Ishikawa (cell line): ENCODE results near the gene VPS45.

Experiments used
- EP300 ChIP-seq: IDR thresholded peaks from 2 replicates; pipeline ENCODE4 v1.6.1; 2012; ENCODE audit warnings: borderline replicate concordance
- TF ChIP-seq, protein P1 (sequence below): IDR thresholded peaks from 2 replicates; pipeline ENCODE4 v1.6.1; 2012; ENCODE audit warnings: low read depth, mild to moderate bottlenecking
- TF ChIP-seq, protein P2 (sequence below): IDR thresholded peaks from 2 replicates; pipeline ENCODE4 v1.6.1; 2012

DNA sequence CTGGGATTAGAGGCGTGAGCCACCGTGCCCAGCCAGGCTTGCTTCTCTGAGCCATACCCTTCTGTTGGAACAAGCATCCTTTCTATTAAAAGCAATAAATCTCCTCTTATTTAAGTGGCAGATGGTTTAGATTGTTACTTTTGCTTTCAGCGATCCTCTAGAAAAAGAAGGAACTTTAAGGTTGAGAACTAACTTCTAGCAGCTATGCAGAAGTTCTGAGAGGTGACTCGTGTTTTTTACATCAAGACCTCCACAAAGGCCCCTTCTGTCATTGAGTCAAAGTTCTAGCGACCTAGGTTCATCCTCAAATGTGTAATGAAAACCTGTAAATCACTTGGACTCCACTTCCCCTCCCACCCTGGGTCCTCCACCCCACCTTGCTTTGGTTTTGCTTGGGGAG is 112.9 kb downstream of the VPS45 start:
- TF ChIP-seq, protein P1, sequence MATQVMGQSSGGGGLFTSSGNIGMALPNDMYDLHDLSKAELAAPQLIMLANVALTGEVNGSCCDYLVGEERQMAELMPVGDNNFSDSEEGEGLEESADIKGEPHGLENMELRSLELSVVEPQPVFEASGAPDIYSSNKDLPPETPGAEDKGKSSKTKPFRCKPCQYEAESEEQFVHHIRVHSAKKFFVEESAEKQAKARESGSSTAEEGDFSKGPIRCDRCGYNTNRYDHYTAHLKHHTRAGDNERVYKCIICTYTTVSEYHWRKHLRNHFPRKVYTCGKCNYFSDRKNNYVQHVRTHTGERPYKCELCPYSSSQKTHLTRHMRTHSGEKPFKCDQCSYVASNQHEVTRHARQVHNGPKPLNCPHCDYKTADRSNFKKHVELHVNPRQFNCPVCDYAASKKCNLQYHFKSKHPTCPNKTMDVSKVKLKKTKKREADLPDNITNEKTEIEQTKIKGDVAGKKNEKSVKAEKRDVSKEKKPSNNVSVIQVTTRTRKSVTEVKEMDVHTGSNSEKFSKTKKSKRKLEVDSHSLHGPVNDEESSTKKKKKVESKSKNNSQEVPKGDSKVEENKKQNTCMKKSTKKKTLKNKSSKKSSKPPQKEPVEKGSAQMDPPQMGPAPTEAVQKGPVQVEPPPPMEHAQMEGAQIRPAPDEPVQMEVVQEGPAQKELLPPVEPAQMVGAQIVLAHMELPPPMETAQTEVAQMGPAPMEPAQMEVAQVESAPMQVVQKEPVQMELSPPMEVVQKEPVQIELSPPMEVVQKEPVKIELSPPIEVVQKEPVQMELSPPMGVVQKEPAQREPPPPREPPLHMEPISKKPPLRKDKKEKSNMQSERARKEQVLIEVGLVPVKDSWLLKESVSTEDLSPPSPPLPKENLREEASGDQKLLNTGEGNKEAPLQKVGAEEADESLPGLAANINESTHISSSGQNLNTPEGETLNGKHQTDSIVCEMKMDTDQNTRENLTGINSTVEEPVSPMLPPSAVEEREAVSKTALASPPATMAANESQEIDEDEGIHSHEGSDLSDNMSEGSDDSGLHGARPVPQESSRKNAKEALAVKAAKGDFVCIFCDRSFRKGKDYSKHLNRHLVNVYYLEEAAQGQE = no peak
- TF ChIP-seq, protein P2, sequence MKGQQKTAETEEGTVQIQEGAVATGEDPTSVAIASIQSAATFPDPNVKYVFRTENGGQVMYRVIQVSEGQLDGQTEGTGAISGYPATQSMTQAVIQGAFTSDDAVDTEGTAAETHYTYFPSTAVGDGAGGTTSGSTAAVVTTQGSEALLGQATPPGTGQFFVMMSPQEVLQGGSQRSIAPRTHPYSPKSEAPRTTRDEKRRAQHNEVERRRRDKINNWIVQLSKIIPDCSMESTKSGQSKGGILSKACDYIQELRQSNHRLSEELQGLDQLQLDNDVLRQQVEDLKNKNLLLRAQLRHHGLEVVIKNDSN = no peak
- TF ChIP-seq EP300 = no peak
